GM13977 (cell line): ENCODE data around the gene AMBP.

ENCODE experiments used
- DNase-seq: peaks from one replicate; pipeline ENCODE4 v3.0.0; 2012; ENCODE audit warnings: low spot score
- in situ Hi-C: fragments of 300-500 bp; cut with MboI; formaldehyde crosslinking; loops from one replicate; pipeline ENCODE4 v1.12.0; 2022; ENCODE audit warnings: low sequenced_read_pairs, low pct_unique_long_range_greater_than_20kb, mixed read lengths, inconsistent platforms; ENCODE audit not compliant: unreplicated experiment
- TF ChIP-seq, protein P1 (sequence below): IDR thresholded peaks from 2 replicates; pipeline ENCODE4 v1.5.1; 2012; ENCODE audit warnings: mild to moderate bottlenecking, control low read depth; ENCODE audit not compliant: insufficient read depth; ENCODE audit errors: extremely low read depth, missing control alignments

Gene AMBP

DNA sequence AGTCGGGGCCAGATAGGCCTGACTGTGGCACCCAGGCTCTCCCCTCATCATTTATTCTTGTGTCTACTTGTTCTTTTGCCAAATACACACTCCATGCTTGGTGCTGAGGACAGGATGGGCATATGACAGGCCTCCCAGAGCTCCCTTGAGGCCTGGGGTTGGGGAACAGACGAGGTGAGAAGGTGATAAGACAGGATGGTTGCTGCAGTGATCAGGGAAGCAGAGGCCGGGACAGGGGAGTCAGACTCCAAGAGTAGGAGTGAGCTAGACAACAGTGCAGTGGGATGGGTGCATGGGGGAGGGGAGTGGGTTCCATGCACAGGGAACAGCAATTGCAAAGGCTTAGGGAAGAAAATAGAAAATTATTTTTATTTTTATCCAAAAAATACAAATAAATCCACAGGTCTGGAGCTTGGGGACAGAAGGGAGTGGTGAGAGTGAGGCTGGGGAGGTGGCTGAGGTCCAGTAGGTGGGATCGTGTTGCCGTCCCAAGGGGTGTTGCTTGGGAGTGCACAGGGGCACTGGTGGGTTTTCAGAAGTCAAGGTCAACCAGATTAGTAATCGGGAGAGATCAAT lies 3.4 kb upstream of the AMBP start:
- no peak for DNase-seq
- in situ Hi-C loops, result no loop called here
- TF ChIP-seq, protein P1, sequence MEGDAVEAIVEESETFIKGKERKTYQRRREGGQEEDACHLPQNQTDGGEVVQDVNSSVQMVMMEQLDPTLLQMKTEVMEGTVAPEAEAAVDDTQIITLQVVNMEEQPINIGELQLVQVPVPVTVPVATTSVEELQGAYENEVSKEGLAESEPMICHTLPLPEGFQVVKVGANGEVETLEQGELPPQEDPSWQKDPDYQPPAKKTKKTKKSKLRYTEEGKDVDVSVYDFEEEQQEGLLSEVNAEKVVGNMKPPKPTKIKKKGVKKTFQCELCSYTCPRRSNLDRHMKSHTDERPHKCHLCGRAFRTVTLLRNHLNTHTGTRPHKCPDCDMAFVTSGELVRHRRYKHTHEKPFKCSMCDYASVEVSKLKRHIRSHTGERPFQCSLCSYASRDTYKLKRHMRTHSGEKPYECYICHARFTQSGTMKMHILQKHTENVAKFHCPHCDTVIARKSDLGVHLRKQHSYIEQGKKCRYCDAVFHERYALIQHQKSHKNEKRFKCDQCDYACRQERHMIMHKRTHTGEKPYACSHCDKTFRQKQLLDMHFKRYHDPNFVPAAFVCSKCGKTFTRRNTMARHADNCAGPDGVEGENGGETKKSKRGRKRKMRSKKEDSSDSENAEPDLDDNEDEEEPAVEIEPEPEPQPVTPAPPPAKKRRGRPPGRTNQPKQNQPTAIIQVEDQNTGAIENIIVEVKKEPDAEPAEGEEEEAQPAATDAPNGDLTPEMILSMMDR, result no peak

DNA sequence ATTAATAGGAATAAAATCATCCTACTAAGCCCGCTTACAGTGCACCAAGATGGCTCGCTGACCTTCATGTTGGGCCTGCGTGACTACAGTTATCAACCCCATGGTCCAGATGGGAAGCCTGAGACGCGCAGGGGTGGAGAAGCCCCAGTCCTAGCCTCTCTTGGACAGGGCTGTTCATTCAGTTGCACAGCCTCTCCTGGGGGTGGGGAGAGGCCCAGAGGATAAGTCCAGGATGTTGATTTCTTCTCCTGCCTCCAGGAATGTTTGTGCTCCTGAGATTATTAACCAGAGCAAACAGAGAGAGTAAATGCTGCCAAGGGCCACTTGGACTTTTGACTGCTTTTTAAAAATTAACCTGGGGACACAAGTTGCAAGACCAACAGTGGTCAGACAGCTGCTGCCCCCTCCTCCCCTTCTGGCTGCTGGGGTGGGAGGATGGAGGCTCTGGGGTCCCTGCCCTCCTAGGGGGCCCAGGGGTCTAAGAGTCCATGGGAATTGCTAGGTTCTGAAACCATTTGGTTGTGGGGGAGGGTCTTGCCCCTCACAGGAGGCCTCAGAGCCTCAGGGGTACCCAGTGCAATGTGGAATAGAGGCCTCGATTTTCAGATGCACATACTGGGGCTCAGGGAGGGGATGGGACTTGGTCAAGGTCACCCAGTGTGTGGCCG lies 2.8 kb upstream of the AMBP start:
- DNase-seq, result no peak
- in situ Hi-C loops, result no loop called here
- TF ChIP-seq, protein P1, result no peak

DNA sequence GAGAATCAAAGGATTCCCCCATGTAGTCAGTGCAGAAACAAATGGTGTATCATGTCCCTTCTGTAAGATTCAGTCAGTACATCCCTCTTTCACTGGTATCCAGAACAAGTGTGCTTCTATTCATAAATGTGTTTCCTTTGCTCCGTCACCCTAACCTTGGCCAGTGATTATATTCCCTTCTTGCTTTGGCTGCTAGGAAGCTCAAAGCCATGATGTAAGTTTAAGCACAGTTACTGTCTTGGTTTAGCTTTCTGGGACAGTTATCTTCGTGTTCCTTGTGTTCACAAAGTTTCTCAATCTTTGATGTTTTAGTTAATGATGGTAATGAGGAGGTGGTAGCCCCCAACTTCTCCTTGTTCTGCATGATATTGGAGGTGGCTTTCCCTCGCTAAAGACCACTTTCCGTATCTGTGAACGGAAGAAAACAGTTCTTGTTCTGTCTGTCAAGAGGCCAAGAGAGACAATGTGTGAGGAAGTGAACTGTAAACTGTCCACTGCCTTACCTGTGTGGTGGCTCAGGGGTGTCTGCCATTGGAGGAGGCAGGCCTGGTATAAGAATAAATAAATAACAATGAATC lies 2.2 kb upstream of the AMBP start:
- TF ChIP-seq, protein P1, result no peak
- DNase-seq, result no peak
- in situ Hi-C loops, result no loop called here

DNA sequence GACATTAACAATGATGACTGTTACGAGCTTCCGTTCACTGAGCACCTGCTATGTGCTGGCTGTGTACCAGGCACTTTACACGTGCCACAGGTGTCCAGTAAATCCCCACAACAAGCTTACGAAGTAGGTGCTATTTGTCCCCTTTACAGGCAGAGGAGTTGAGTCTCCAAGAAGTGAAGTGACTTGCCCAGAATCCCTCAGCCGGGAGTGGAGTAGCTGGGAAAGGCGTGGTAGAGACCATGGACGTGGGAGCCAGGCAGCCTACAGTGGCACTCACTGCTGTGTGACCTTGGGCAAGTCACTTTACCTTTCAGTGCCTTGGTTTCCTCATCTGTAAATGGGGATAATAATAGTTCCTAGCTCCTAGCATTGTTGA lies 669 bp upstream of the AMBP start:
- DNase-seq, result no peak
- in situ Hi-C loops, result no loop called here
- TF ChIP-seq, protein P1, result no peak

DNA sequence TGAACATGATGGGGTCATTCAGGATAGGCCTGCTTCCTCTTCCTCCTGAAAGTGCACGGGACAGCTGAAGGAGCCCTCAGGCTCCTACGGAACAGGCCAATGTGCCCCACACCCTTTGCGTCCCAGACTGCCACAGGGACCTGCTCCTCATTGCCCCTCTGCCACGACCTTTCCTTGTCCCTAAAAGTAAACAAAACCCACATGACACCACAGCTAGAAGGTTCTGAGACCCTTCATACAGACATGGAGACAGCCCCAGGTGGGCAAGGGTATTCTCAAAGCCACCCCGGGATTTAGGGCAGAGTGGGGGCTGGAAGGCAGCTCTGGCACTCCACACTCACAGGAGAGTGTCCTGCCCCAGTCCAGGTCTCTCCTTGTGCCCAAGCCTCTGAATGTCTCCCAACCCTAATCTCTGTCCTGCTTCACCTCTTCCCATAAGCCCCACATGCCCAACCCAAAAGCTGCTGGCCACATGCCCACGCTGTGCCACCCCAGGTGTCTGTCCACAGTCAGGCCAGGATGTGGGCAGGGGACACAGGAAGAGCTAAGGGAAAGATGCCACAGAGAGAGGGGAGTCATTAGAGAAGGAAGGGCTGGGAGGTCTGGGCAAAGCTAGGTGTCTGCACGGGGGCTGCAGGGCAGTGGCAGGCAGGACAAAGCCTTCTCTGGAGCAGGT lies 800 bp downstream of the AMBP start:
- DNase-seq, result no peak
- in situ Hi-C loops, result no loop called here
- TF ChIP-seq, protein P1, result no peak

DNA sequence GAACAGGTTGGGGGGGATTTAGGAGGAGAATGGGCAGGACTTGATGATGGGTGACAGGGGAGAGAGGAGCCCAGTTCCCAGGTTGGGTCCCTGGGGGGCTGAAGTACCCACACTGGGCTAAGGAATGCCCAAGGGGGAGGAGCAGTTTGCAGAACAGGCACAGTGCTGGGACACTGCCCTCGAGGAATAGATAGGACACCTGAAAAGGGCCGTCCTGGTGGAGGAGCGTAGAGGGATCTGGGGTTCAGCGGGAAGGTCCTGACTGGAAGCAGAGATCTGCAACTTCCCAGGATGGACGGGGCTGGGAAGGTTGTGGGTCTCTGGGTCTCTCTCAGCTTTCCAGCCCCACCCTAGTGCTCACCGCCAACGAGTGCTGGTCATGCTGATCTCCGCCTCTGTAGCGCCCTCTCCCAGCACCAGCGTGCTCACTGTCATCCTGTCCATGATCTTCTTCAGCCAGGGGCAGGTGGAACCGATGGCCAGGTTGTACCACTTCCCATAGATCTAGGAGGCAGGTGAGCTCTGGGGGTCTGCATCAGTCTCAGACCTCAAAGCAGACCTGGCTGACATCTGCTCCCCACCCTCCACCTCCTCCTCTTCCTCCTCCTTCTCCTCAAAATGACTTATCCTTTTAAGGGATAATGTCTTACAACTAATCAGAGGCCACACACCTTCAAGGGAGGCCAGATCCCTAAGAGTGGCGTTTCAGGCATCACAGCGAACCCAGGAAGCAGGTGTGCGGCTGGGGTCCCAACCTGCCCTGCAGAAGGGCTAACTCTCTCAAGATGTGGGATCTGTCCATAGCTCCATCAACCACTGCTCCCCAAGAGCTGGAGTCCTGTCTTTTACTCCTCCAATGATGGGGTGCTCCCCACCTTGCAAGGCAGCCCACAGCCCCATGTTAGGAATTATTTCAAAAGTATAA lies 1.6 kb downstream of the AMBP start:
- in situ Hi-C loops, result no loop called here

More for the DNA sequence above, 1.6 kb downstream of the AMBP start:
- no peak for DNase-seq
- TF ChIP-seq, protein P1, result no peak
